ENCODE results near the gene NKAP.
A peak's percentile ranks its signal among the peaks of the same experiment; 100 is the strongest.
"Not testable (repeated sequence)": the region's sequence is repeated elsewhere in the genome, so short reads cannot be mapped to it uniquely, and the experiment has no call there.

Gene NKAP

DNA sequence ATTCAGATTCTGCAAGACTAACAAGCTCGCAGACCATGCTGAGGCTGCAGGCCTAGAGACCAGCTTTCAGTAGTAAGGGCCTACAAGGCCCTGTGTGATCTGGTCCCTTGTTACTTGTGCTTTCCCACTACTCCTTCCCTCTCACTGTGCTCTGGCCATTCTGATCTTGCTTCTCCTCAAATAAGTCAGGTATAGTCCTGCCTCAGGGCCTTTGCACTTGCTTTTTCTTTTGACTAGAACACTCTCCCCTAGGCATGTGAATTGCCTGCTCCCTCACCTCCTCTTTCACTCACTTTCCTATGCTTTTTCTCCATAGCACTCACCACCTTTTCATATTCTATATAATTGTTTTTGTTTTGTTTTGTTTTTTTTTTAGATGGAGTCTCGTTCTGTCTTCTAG is 25.7 kb downstream of the NKAP start:
- H3K27me3 Mint-ChIP-seq = no peaks in the 10 kb centered on the region
- H3K4me3 Mint-ChIP-seq = no peak overlapping the region
- H3K36me3 Mint-ChIP-seq (ENCODE audit: insufficient read depth) = peaks cover 1% of the 10 kb centered on the region
- no peak overlapping the region for H3K27ac Mint-ChIP-seq (ENCODE audit: low read depth)
- H3K4me1 Mint-ChIP-seq = no peaks in the 10 kb centered on the region
- DNase-seq (ENCODE audit: low spot score in 2 of 2) = no peak
- no peaks in the 10 kb centered on the region for H3K9me3 Mint-ChIP-seq
- no peak for ATAC-seq (replicated peaks; ENCODE audit: extremely low read depth, poor library complexity, severe bottlenecking)

DNA sequence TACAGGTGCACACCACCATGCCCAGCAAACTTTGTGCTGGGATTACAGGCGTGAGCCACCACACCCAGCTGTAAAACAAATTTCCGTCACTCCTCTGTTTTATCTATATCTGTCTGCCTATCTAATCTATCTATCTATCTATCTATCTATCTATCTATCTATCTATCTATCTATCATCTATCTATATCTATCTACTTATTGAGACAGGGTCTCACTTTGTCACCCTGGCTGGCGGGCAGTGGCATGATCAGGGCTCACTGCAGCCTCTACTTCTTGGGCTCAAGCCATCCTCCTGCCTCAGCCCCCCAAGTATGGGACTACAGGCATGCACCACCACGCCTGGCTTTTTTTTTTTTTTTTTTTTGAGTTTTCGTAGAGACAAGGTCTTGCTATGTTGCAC is 27.2 kb downstream of the NKAP start:
- Mint-ChIP-seq H3K4me3 (no peak overlapping the region), H3K9me3 (no peaks in the 10 kb centered on the region), H3K4me1 (no peaks in the 10 kb centered on the region), H3K27me3 (no peaks in the 10 kb centered on the region), H3K36me3 (ENCODE audit: insufficient read depth) (no peaks in the 10 kb centered on the region), H3K27ac (ENCODE audit: low read depth) (no peak overlapping the region)
- ATAC-seq (replicated peaks; ENCODE audit: extremely low read depth, poor library complexity, severe bottlenecking) = no peak
- DNase-seq (ENCODE audit: low spot score in 2 of 2) = no peak

- Mint-ChIP-seq H3K9me3 (no peaks in the 10 kb centered on the region), H3K27ac (ENCODE audit: low read depth) (no peak overlapping the region), H3K27me3 (no peaks in the 10 kb centered on the region), H3K4me3 (no peak overlapping the region), H3K36me3 (ENCODE audit: insufficient read depth) (no peaks in the 10 kb centered on the region), H3K4me1 (no peaks in the 10 kb centered on the region)
- no peak for ATAC-seq (replicated peaks; ENCODE audit: extremely low read depth, poor library complexity, severe bottlenecking)
- DNase-seq (ENCODE audit: low spot score in 2 of 2) = no peak
These were observed 42.6 kb downstream of the NKAP start for GRCh38 chrX:119900976-119901375.

DNA sequence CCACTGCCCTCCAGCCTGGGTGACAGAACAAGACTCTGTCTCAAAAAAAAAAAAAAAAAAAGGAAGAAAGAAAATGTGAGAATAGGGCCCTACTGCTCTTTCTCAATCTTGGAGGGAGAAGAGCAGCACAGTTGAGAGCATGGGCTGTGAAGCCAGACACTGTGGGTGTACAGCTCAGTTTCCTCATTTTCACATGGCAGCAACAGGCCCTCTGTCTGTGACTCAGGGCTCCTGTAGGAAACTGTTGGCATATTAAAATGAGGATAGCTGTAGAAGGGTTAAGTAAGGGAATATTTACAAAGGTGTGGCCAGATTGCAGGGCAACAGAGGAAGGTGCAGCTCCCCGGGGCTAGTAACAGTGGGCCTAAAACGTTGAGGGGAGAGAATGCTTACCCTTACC is 44.4 kb downstream of the NKAP start:
- Mint-ChIP-seq H3K4me3 (no peak overlapping the region), H3K36me3 (ENCODE audit: insufficient read depth) (no peaks in the 10 kb centered on the region), H3K9me3 (no peaks in the 10 kb centered on the region), H3K27me3 (no peaks in the 10 kb centered on the region), H3K4me1 (no peaks in the 10 kb centered on the region), H3K27ac (ENCODE audit: low read depth) (no peak overlapping the region)
- no peak for ATAC-seq (replicated peaks; ENCODE audit: extremely low read depth, poor library complexity, severe bottlenecking)
- DNase-seq (ENCODE audit: low spot score in 2 of 2) = no peak

- Mint-ChIP-seq H3K27ac (ENCODE audit: low read depth) (no peak within 1 kb of the TSS), H3K9me3 (no peaks in the 10 kb centered on the region), H3K4me3 (no peak within 1 kb of the TSS), H3K4me1 (no peaks in the 10 kb centered on the region), H3K36me3 (ENCODE audit: insufficient read depth) (no peaks in the 10 kb centered on the region), H3K27me3 (no peaks in the 10 kb centered on the region)
- ATAC-seq (replicated peaks; ENCODE audit: extremely low read depth, poor library complexity, severe bottlenecking) (no peak), DNase-seq (ENCODE audit: low spot score in 2 of 2) (no peak)
These were observed 47.7 kb downstream of the NKAP start, which contains the start of gene AKAP14 for GRCh38 chrX:119895843-119896326. TSS of gene AKAP14 (plus strand) at chrX:119895893. CDS start at chrX:119903224, 7,331 bp downstream.

GRCh38 chrX:119891961-119892692 is 51.4 kb downstream of the NKAP start:
- H3K4me3 Mint-ChIP-seq; H3K4me1 Mint-ChIP-seq; H3K9me3 Mint-ChIP-seq; H3K27me3 Mint-ChIP-seq; ATAC-seq (replicated peaks; ENCODE audit: extremely low read depth, poor library complexity, severe bottlenecking); H3K27ac Mint-ChIP-seq (ENCODE audit: low read depth); DNase-seq (ENCODE audit: low spot score in 2 of 2); H3K36me3 Mint-ChIP-seq (ENCODE audit: insufficient read depth): not testable (repeated sequence)

DNA sequence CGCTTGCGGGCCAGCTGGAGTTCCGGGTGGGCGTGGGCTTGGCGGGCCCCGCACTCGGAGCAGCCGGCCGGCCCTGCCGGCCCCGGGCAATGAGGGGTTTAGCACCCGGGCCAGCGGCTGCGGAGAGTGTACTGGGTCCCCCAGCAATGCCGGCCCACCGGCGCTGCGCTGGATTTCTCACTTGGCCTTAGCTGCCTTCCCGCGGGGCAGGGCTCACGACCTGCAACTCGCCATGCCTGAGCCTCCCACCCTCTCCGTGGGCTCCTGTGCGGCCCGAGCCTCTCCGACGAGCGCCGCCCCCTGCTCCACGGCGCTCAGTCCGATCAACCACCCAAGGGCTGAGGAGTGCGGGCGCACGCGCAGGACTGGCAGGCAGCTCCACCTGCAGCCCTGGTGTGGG is 52.9 kb downstream of the NKAP start:
- H3K27me3 Mint-ChIP-seq; H3K36me3 Mint-ChIP-seq (ENCODE audit: insufficient read depth); H3K27ac Mint-ChIP-seq (ENCODE audit: low read depth); ATAC-seq (replicated peaks; ENCODE audit: extremely low read depth, poor library complexity, severe bottlenecking); H3K9me3 Mint-ChIP-seq; H3K4me1 Mint-ChIP-seq; DNase-seq (ENCODE audit: low spot score in 2 of 2); H3K4me3 Mint-ChIP-seq: not testable (repeated sequence)

GRCh38 chrX:119887721-119888425 is 55.7 kb downstream of the NKAP start:
- Mint-ChIP-seq H3K9me3 (no peaks in the 10 kb centered on the region), H3K27me3 (no peaks in the 10 kb centered on the region), H3K4me3 (peak overlapping the region; percentile 58), H3K4me1 (peaks cover 6% of the 10 kb centered on the region), H3K36me3 (ENCODE audit: insufficient read depth) (peaks cover 2% of the 10 kb centered on the region), H3K27ac (ENCODE audit: low read depth) (no peak overlapping the region)
- DNase-seq (ENCODE audit: low spot score in 2 of 2) (peak in 1 of 2 donors; percentile 31), ATAC-seq (replicated peaks; ENCODE audit: extremely low read depth, poor library complexity, severe bottlenecking) (peak; percentile 52)

GRCh38 chrX:119885554-119886428 is 57.8 kb downstream of the NKAP start:
- H3K27ac Mint-ChIP-seq (ENCODE audit: low read depth) = peak overlapping the region; percentile 69
- H3K4me3 Mint-ChIP-seq = peak overlapping the region; percentile 67
- no peaks in the 10 kb centered on the region for H3K27me3 Mint-ChIP-seq
- peaks cover 2% of the 10 kb centered on the region for H3K36me3 Mint-ChIP-seq (ENCODE audit: insufficient read depth)
- DNase-seq (ENCODE audit: low spot score in 2 of 2) (peak in 1 of 2 donors; percentile 10), ATAC-seq (replicated peaks; ENCODE audit: extremely low read depth, poor library complexity, severe bottlenecking) (peak; percentile 71)
- H3K4me1 Mint-ChIP-seq = peaks cover 6% of the 10 kb centered on the region
- H3K9me3 Mint-ChIP-seq = no peaks in the 10 kb centered on the region

- peak; percentile 77 for ATAC-seq (replicated peaks; ENCODE audit: extremely low read depth, poor library complexity, severe bottlenecking)
- no peak for DNase-seq (ENCODE audit: low spot score in 2 of 2)
- H3K27me3 Mint-ChIP-seq = no peaks in the 10 kb centered on the region
These were observed 62.8 kb downstream of the NKAP start for GRCh38 chrX:119880552-119881437.

DNA sequence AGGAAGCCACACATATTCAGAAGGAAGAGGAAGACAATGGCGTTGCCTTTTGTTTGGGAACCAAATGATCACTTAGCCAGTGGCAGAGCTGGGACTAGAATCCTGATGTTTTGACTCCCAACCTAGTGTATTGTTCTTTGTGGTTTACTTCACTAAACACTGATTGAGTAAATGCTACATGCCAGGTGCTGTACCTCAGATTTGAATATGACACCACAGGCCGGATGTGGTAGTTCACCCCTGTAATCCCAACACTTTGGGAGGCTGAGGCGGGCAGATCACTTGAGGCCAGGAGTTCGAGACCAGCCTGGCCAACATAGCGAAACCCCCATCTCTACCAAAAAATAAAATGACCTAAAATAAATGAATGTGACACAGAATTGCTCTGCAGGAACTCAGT is 63.5 kb downstream of the NKAP start:
- no peaks in the 10 kb centered on the region for H3K27me3 Mint-ChIP-seq
- H3K27ac Mint-ChIP-seq (ENCODE audit: low read depth) = peak overlapping the region; percentile 55
- no peak overlapping the region for H3K4me3 Mint-ChIP-seq
- no peak for ATAC-seq (replicated peaks; ENCODE audit: extremely low read depth, poor library complexity, severe bottlenecking)
- peaks cover 12% of the 10 kb centered on the region for H3K4me1 Mint-ChIP-seq
- DNase-seq (ENCODE audit: low spot score in 2 of 2) = no peak
- H3K36me3 Mint-ChIP-seq (ENCODE audit: insufficient read depth) = peaks cover 23% of the 10 kb centered on the region
- no peaks in the 10 kb centered on the region for H3K9me3 Mint-ChIP-seq

More at GRCh38 chrX:119880552-119881437, 62.8 kb downstream of the NKAP start:
- Mint-ChIP-seq H3K4me1 (peaks cover 12% of the 10 kb centered on the region), H3K27ac (ENCODE audit: low read depth) (peak overlapping the region; percentile 55), H3K9me3 (no peaks in the 10 kb centered on the region), H3K4me3 (no peak overlapping the region), H3K36me3 (ENCODE audit: insufficient read depth) (peaks cover 20% of the 10 kb centered on the region)

DNA sequence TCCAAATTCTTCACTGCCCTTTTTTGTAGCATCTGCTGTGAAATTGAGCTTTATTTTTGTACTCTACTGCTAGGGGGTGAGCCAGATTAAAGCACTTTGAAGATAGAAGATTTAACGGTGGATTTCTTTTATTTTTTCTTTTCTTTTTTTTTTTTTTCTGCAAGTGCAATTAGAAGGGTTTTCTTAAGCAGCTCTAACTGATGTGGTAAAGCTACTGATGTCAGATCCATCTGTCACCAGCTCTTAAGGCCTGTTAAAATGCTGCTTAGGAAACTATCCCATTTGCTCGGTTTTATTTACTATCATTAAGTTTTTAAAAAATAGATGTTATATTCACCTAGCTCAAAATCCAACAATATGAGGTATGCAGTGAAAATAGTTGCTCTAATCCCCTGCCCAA is 64.8 kb downstream of the NKAP start:
- Mint-ChIP-seq H3K27ac (ENCODE audit: low read depth) (no peak overlapping the region), H3K36me3 (ENCODE audit: insufficient read depth) (peaks cover 28% of the 10 kb centered on the region), H3K27me3 (no peaks in the 10 kb centered on the region), H3K4me1 (peaks cover 12% of the 10 kb centered on the region), H3K4me3 (no peak overlapping the region), H3K9me3 (no peaks in the 10 kb centered on the region)
- ATAC-seq (replicated peaks; ENCODE audit: extremely low read depth, poor library complexity, severe bottlenecking) (no peak), DNase-seq (ENCODE audit: low spot score in 2 of 2) (no peak)
